K562 (cell line): Measurements from ENCODE around the gene PM20D1. TPM values are rescaled to one million over a fixed set of nuclear protein-coding genes. Genes with fewer than 3 reads are reported as not detected.

Experiments used
- ATAC-seq: fragments of 200-7000 bp; cut with Tn5 transposase; 3 replicates; pipeline ENCODE4 v1.9.1; 2020; ENCODE audit warnings: moderate library complexity
- BruUV-seq: library from RNA; stranded (reverse); fragments of 400-500 nt; replicated peaks from 2 replicates; lab custom pipeline; 2021; lab: Mats Ljungman, UMichigan
- CTCF ChIA-PET: fragments of 300-600 bp; formaldehyde crosslinking; extraction: SDS; loops from one replicate; lab custom pipeline; 2021; ENCODE audit warnings: low intra/inter-chr PET ratio; lab: Yijun Ruan, JAX
- POLR2A ChIA-PET: fragments of 300-600, 350-650 bp; sonication (Branson Sonifier 250); formaldehyde crosslinking; extraction: SDS; loops from one replicate; lab custom pipeline; 2021; ENCODE audit warnings: antibody characterized with exemption, inconsistent platforms; lab: Yijun Ruan, JAX
- DNase-seq, 4 experiments: peaks; one replicate each; pipeline versions ENCODE4 v3.0.0 to v3.0.0-alpha.2; 2011 to 2018; ENCODE audit warnings: low spot score in 3 of 4, mixed read lengths in 3 of 4; ENCODE audit errors: extremely low read depth in 1 of 4
- FAIRE-seq: peaks from 2 replicates; lab custom pipeline; 2011; peaks lifted over from hg19 to GRCh38; lab: Jason Lieb, UNC
- H2AFZ ChIP-seq: 2 replicates; pipeline ENCODE4 v1.6.0; 2011; ENCODE audit warnings: low read depth, low read length, control low read depth, inconsistent platforms
- H3K27ac ChIP-seq: fragments of 200-600 bp; 3 replicates; pipeline ENCODE4 v1.8.0; 2011; ENCODE audit warnings: low read depth, mild to moderate bottlenecking, control low read depth, inconsistent platforms, low read length, moderate library complexity, mixed read lengths; ENCODE audit errors: extremely low read depth
- H3K27me3 ChIP-seq, 2 experiments: fragments of 300-600 bp in 1 of 2; 2 replicates in 1 of 2; 3 replicates in 1 of 2; pipeline versions ENCODE4 v1.6.0 to v1.8.0; 2011; ENCODE audit warnings: inconsistent platforms in 2 of 2, low read length in 2 of 2, mild to moderate bottlenecking in 1 of 2, mixed read lengths in 1 of 2, moderate library complexity in 1 of 2; ENCODE audit not compliant: control insufficient read depth in 2 of 2, insufficient read depth in 2 of 2
- H3K36me3 ChIP-seq: fragments of 300-600 bp; 3 replicates; pipeline ENCODE4 v1.8.0; 2011; ENCODE audit warnings: mild to moderate bottlenecking, low read length, inconsistent platforms; ENCODE audit not compliant: control insufficient read depth, insufficient read depth
- H3K4me1 ChIP-seq, 2 experiments: fragments of 200-600 bp in 1 of 2; replicated peaks in 1 of 2; 2 replicates in 1 of 2; 3 replicates in 1 of 2; pipeline versions ENCODE4 v1.5.1 to v1.8.0; 2011; ENCODE audit warnings: inconsistent platforms in 2 of 2, low read length in 2 of 2, mild to moderate bottlenecking in 1 of 2, mixed read lengths in 1 of 2, moderate library complexity in 1 of 2; ENCODE audit not compliant: control insufficient read depth in 2 of 2, insufficient read depth in 2 of 2
- H3K4me2 ChIP-seq: 2 replicates; pipeline ENCODE4 v1.6.1; 2011; ENCODE audit warnings: low read length, control low read depth, inconsistent platforms, mixed read lengths; ENCODE audit not compliant: insufficient read depth
- H3K4me3 ChIP-seq: fragments of 200-600 bp; sonication (generic), shearing (Covaris generic); 2 replicates; pipeline ENCODE4 v1.5.1; 2016; ENCODE audit warnings: control low read depth, inconsistent platforms
- H3K79me2 ChIP-seq: fragments of 200-600 bp; 3 replicates; pipeline ENCODE4 v1.8.0; 2011; ENCODE audit warnings: low read length, inconsistent platforms; ENCODE audit not compliant: control insufficient read depth, insufficient read depth
- H3K9ac ChIP-seq, 2 experiments: 2 replicates each; pipeline versions ENCODE4 v1.6.0 to v1.6.1; 2011; ENCODE audit warnings: low read depth in 2 of 2, low read length in 2 of 2, control low read depth in 1 of 2, inconsistent platforms in 1 of 2, mild to moderate bottlenecking in 1 of 2, mixed read lengths in 1 of 2; ENCODE audit not compliant: insufficient read depth in 1 of 2
- H3K9me1 ChIP-seq: one replicate; pipeline ENCODE4 v1.6.0; 2011; ENCODE audit warnings: inconsistent platforms, mild to moderate bottlenecking, low read length, moderate library complexity; ENCODE audit not compliant: control insufficient read depth, insufficient read depth
- H3K9me3 ChIP-seq: replicated peaks from 2 replicates; pipeline ENCODE4 v1.5.1; 2011; ENCODE audit warnings: low read depth, low read length, inconsistent platforms; ENCODE audit not compliant: control insufficient read depth, insufficient read depth
- H4K20me1 ChIP-seq: replicated peaks from 2 replicates; pipeline ENCODE4 v1.6.1; 2011; ENCODE audit warnings: low read length, inconsistent platforms, mixed read lengths; ENCODE audit not compliant: control insufficient read depth, insufficient read depth
- C11orf30 ChIP-seq: fragments of 450-650 bp; IDR thresholded peaks from 2 replicates; pipeline ENCODE4 v1.6.1; 2016; ENCODE audit warnings: low read depth, mild to moderate bottlenecking
- FOS ChIP-seq: IDR thresholded peaks from 3 replicates; pipeline ENCODE4 v1.6.1; 2011; ENCODE audit not compliant: insufficient read length; ENCODE audit errors: extremely low read depth
- HDAC3 ChIP-seq: fragments of 450-650 bp; IDR thresholded peaks from 2 replicates; pipeline ENCODE4 v1.6.1; 2018; ENCODE audit warnings: borderline replicate concordance, mild to moderate bottlenecking, moderate library complexity; ENCODE audit not compliant: partially characterized antibody
- L3MBTL2 ChIP-seq: fragments of 450-650 bp; IDR thresholded peaks from 2 replicates; pipeline ENCODE4 v1.6.1; 2016; ENCODE audit warnings: mild to moderate bottlenecking, moderate library complexity
- MAFF ChIP-seq: IDR thresholded peaks from 2 replicates; pipeline ENCODE4 v1.6.1; 2012; ENCODE audit warnings: low read length, improper control_type of control experiment
- MAFG ChIP-seq: fragments of 450-650 bp; conservative IDR thresholded peaks from 2 replicates; pipeline ENCODE4 v1.6.1; 2016; ENCODE audit warnings: missing genetic modification characterization, missing compliant biosample characterization
- MAFK ChIP-seq: IDR thresholded peaks from 2 replicates; pipeline ENCODE4 v1.6.1; 2011; ENCODE audit warnings: low read length, improper control_type of control experiment
- NRF1 ChIP-seq, 2 experiments: fragments of 450-650 bp; IDR thresholded peaks in 1 of 2; conservative IDR thresholded peaks in 1 of 2; 2 replicates each; pipeline ENCODE4 v1.6.1; 2014; ENCODE audit warnings: mild to moderate bottlenecking in 2 of 2
- POLR2A ChIP-seq: fragments of 450-650 bp; conservative IDR thresholded peaks from 2 replicates; pipeline ENCODE4 v1.6.1; 2016
- TAF15 ChIP-seq: fragments of 200-400 bp; formaldehyde crosslinking; IDR thresholded peaks from 2 replicates; pipeline ENCODE4 v1.6.1; 2017; ENCODE audit warnings: mild to moderate bottlenecking, low read depth, low read length, moderate library complexity
- YBX1 ChIP-seq: fragments of 450-650 bp; IDR thresholded peaks from 2 replicates; pipeline ENCODE4 v1.7.1; 2016; ENCODE audit warnings: mild to moderate bottlenecking
- ZNF23 ChIP-seq: fragments of 250-450 bp; sonication (Bioruptor Pico); IDR thresholded peaks from 2 replicates; pipeline ENCODE4 v1.4.0; 2020; ENCODE audit warnings: mild to moderate bottlenecking
- ZNF316 ChIP-seq: fragments of 450-650 bp; IDR thresholded peaks from 2 replicates; pipeline ENCODE4 v1.6.1; 2016
- WGBS: fragments of 100-300 bp; shearing (Covaris generic); methylation state at CpG from one replicate; pipeline ENCODE4 v1.1.6; 2016; ENCODE audit warnings: low coverage, mixed read lengths; ENCODE audit not compliant: insufficient coverage; ENCODE audit errors: missing lambda C conversion rate; 5-methylcytosine and 5-hydroxymethylcytosine counted together
- in situ Hi-C: fragments of 300-500 bp; cut with MboI; formaldehyde crosslinking; loops from 4 replicates; pipeline ENCODE4 v1.15.0; 2018; ENCODE audit warnings: inconsistent platforms, mixed read lengths
- intact Hi-C: fragments of 100-400 bp; cut with micrococcal nuclease; formaldehyde crosslinking; loops from 2 replicates; pipeline ENCODE4 v1.14.2; 2022
- polyA plus RNA-seq, 8 experiments: library from polyadenylated mRNA; depleted of rRNA in 4 of 8; stranded (reverse) in 5 of 8; unstranded in 3 of 8; fragments of >200 nt; fragmentation: Nextera tagmentation in 2 of 8; fragmentation: Illumina TruSeq in 1 of 8; extraction: Ambion mirVana in 2 of 8; extraction: Trizol in 1 of 8; gene quantifications; 2 replicates each; pipeline versions ENCODE4 v1.2.1 to v1.2.3, GENCODE V29; 2011 to 2014; ENCODE audit warnings: inconsistent platforms in 1 of 8, missing spikeins in 1 of 8
- total RNA-seq, 7 experiments: library from RNA; depleted of rRNA in 6 of 7; stranded (reverse); fragments of >200 nt in 6 of 7; fragmentation: Illumina TruSeq in 2 of 7; extraction: Trizol in 2 of 7; gene quantifications; 2 replicates each; pipeline versions ENCODE4 v1.2.1 to v1.2.3, GENCODE V29; 2011 to 2021; ENCODE audit warnings: low replicate concordance in 1 of 7
- TF ChIP-seq, protein P1 (sequence below): fragments of 450-650 bp; formaldehyde crosslinking; IDR thresholded peaks from 2 replicates; pipeline ENCODE4 v1.4.0; 2022; ENCODE audit warnings: mild to moderate bottlenecking, moderate library complexity
- TF ChIP-seq, protein P2 (sequence below): fragments of 450-650 bp; formaldehyde crosslinking; conservative IDR thresholded peaks from 2 replicates; pipeline ENCODE4 v1.4.0; 2022; ENCODE audit warnings: mild to moderate bottlenecking, missing genetic modification characterization

PM20D1 gene
- total and polyA plus RNA-seq, 9 of the 15 experiments (the other 6 are each of a cell fraction or from before 2014, with no cell fraction given) = not detected

DNA sequence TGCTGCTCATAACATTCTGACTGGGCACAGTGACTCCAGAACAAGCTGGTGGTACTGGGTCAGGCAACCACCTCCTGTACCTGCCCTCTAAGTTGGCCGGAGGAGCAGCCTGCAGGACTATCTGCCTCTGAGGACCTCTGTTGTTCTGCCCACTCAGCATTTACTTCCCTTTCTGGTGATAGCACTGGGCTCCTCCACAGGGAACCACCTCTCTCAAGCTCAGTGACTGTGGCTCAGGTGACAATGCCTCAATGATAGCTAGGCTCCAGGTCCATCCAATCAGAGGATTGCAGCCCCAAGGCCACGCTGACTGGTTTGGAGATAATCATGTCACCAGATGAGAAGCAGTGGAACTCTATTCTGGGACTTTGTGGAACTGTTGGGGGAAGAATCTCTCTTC, 52.8 kb downstream of the PM20D1 start:
- Histone ChIP-seq H3K79me2 (no peaks in the 10 kb centered on the region), H4K20me1 (no peaks in the 10 kb centered on the region; the same call in none of the 2 replicates), H3K27ac (no peak overlapping the region), H3K4me3 (no peak overlapping the region), H2AFZ (no peak overlapping the region), H3K9ac (peak overlapping the region in 1 of 2 experiments; percentile 23; a peak in 1 of 4 replicates), H3K9me1 (no peaks in the 10 kb centered on the region), H3K4me2 (no peak overlapping the region; the same call in 1 of the 2 replicates), H3K36me3 (peaks cover 68% of the 10 kb centered on the region), H3K9me3 (no peaks in the 10 kb centered on the region), H3K27me3 (no peaks in the 10 kb centered on the region), H3K4me1 (peaks cover 7 to 20% of the 10 kb centered on the region in 2 experiments; a peak in 4 of 5 replicates)
- no peak for TF ChIP-seq YBX1
- TF ChIP-seq MAFF = peak; percentile 90
- TF ChIP-seq TAF15 = no peak
- TF ChIP-seq MAFG = peak; percentile 91
- no peak for TF ChIP-seq HDAC3
- no peak for TF ChIP-seq L3MBTL2
- no peak for TF ChIP-seq FOS
- peak; percentile 94 for TF ChIP-seq C11orf30
- peak; percentile 95 for TF ChIP-seq ZNF316
- peak; percentile 90 for TF ChIP-seq MAFK
- no peak for TF ChIP-seq ZNF23 (CRISPR knock-in tag)
- TF ChIP-seq, protein P1, sequence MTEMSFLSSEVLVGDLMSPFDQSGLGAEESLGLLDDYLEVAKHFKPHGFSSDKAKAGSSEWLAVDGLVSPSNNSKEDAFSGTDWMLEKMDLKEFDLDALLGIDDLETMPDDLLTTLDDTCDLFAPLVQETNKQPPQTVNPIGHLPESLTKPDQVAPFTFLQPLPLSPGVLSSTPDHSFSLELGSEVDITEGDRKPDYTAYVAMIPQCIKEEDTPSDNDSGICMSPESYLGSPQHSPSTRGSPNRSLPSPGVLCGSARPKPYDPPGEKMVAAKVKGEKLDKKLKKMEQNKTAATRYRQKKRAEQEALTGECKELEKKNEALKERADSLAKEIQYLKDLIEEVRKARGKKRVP (CRISPR knock-in tag) = no peak
- TF ChIP-seq POLR2A = no peak
- TF ChIP-seq NRF1 (conservative IDR thresholded peaks at IDR 0.05 in 1 of 2, IDR thresholded peaks at IDR 0.05 in 1 of 2) = no peak
- TF ChIP-seq, protein P2, sequence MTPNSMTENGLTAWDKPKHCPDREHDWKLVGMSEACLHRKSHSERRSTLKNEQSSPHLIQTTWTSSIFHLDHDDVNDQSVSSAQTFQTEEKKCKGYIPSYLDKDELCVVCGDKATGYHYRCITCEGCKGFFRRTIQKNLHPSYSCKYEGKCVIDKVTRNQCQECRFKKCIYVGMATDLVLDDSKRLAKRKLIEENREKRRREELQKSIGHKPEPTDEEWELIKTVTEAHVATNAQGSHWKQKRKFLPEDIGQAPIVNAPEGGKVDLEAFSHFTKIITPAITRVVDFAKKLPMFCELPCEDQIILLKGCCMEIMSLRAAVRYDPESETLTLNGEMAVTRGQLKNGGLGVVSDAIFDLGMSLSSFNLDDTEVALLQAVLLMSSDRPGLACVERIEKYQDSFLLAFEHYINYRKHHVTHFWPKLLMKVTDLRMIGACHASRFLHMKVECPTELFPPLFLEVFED (CRISPR knock-in tag) = no peak
- 39% methylated on average over 2 of the region's 2 CpGs for WGBS
- in situ Hi-C loops (loop anchor here (5.0 kb wide), 1 partner anchor 185 kb away; no protein-coding TSS in a partner anchor), intact Hi-C loops (no loop called here)
- DNase-seq = peak in 1 of 4 experiments; percentile 40
- BruUV-seq = no TSS peak
- POLR2A ChIA-PET = interaction anchor here (0.6 to 1.8 kb wide), 6 partner anchors 10 to 229 kb away, joined by 3 to 7 read pairs (median 4); partner anchors contain the start of gene RAB29
- CTCF ChIA-PET = no interaction called here
- peak; percentile 24 for ATAC-seq
- no peak for FAIRE-seq
